HepG2 (cell line): Measurements from ENCODE around the gene WNK2. TPM values are rescaled to one million over a fixed set of nuclear protein-coding genes. Genes with fewer than 3 reads are reported as not detected.

Experiments used
- ATAC-seq: fragments of 200-7000 bp; cut with Tn5 transposase; 3 replicates; pipeline ENCODE4 v1.9.1; 2020; ENCODE audit warnings: mild to moderate bottlenecking, moderate library complexity
- BruUV-seq: library from RNA; stranded (reverse); fragments of 400-500 nt; replicated peaks from 2 replicates; lab custom pipeline; 2021; lab: Mats Ljungman, UMichigan
- CTCF ChIA-PET: fragments of 300-600 bp; formaldehyde crosslinking; extraction: SDS; loops from one replicate; lab custom pipeline; 2021; ENCODE audit warnings: low total read pairs, inconsistent platforms, low intra/inter-chr PET ratio; lab: Yijun Ruan, JAX
- POLR2A ChIA-PET: fragments of 350-600 bp; sonication (Branson Sonifier 250); formaldehyde crosslinking; loops from one replicate; lab custom pipeline; 2020; ENCODE audit warnings: antibody characterized with exemption, inconsistent platforms; lab: Yijun Ruan, JAX
- DNase-seq: peaks from one replicate; pipeline ENCODE4 v3.0.0-alpha.2; 2015; ENCODE audit warnings: low spot score
- FAIRE-seq: peaks from 3 replicates; lab custom pipeline; 2011; peaks lifted over from hg19 to GRCh38; lab: Jason Lieb, UNC
- H2AFZ ChIP-seq: one replicate; pipeline ENCODE4 v1.6.1; 2011; ENCODE audit warnings: low read length, inconsistent platforms
- H3K27ac ChIP-seq: fragments of 300-600 bp; 3 replicates; pipeline ENCODE4 v1.8.0; 2011; ENCODE audit warnings: mixed run types, mild to moderate bottlenecking, mixed read lengths, low read length, inconsistent platforms; ENCODE audit not compliant: insufficient read depth; ENCODE audit errors: extremely low read length
- H3K27me3 ChIP-seq, 2 experiments: fragments of 200-600 bp in 1 of 2; 2 replicates in 1 of 2; 3 replicates in 1 of 2; pipeline versions ENCODE4 v1.6.0 to v1.8.0; 2011; ENCODE audit warnings: low read length in 2 of 2, mild to moderate bottlenecking in 2 of 2, moderate library complexity in 2 of 2, inconsistent platforms in 1 of 2; ENCODE audit not compliant: insufficient read depth in 2 of 2, control insufficient read depth in 1 of 2
- H3K36me3 ChIP-seq, 2 experiments: fragments of 200-600 bp in 1 of 2; replicated peaks in 1 of 2; 2 replicates in 1 of 2; 3 replicates in 1 of 2; pipeline versions ENCODE4 v1.5.1 to v1.8.0; 2011; ENCODE audit warnings: low read length in 2 of 2, inconsistent platforms in 1 of 2; ENCODE audit not compliant: insufficient read depth in 2 of 2, control insufficient read depth in 1 of 2
- H3K4me1 ChIP-seq: 2 replicates; pipeline ENCODE4 v1.5.1; 2012; ENCODE audit warnings: low read length, inconsistent platforms; ENCODE audit not compliant: insufficient read depth
- H3K4me2 ChIP-seq: 2 replicates; pipeline ENCODE4 v1.6.0; 2011; ENCODE audit warnings: low read depth, low read length, inconsistent platforms
- H3K4me3 ChIP-seq, 3 experiments: fragments of 200-600 bp in 1 of 3; sonication (generic), shearing (Covaris generic) in 1 of 3; replicated peaks in 1 of 3; 2 replicates each; pipeline ENCODE4 v1.5.1; 2011 to 2016; ENCODE audit warnings: low read length in 3 of 3, inconsistent platforms in 2 of 3, low read depth in 2 of 3, mild to moderate bottlenecking in 2 of 3, control low read depth in 1 of 3, mixed read lengths in 1 of 3; ENCODE audit not compliant: insufficient read depth in 1 of 3
- H3K79me2 ChIP-seq: one replicate; pipeline ENCODE4 v1.6.1; 2011; ENCODE audit warnings: low read length, inconsistent platforms; ENCODE audit not compliant: insufficient read depth
- H3K9ac ChIP-seq: 2 replicates; pipeline ENCODE4 v1.6.0; 2011; ENCODE audit warnings: mild to moderate bottlenecking, low read depth, low read length, inconsistent platforms; ENCODE audit not compliant: insufficient read depth
- H3K9me3 ChIP-seq: 2 replicates; pipeline ENCODE4 v1.5.1; 2012; ENCODE audit warnings: mild to moderate bottlenecking, low read length
- H4K20me1 ChIP-seq: 2 replicates; pipeline ENCODE4 v1.6.0; 2011; ENCODE audit warnings: inconsistent platforms, mild to moderate bottlenecking, low read length, moderate library complexity; ENCODE audit not compliant: insufficient read depth
- CTCF ChIP-seq: sonication (generic); formaldehyde crosslinking; IDR thresholded peaks from 2 replicates; pipeline ENCODE4 v1.5.0; 2020; ENCODE audit warnings: mild to moderate bottlenecking, missing genetic modification reagents, moderate library complexity
- DDIT3 ChIP-seq: sonication (generic); formaldehyde crosslinking; IDR thresholded peaks from 2 replicates; pipeline ENCODE4 v1.4.0; 2020; ENCODE audit warnings: mild to moderate bottlenecking, missing genetic modification reagents
- HNF4G ChIP-seq, 2 experiments: sonication (generic) in 1 of 2; formaldehyde crosslinking in 1 of 2; IDR thresholded peaks; 2 replicates each; pipeline versions ENCODE4 v1.4.0 to v1.6.1; 2011 to 2020; ENCODE audit warnings: borderline replicate concordance in 2 of 2, low read depth in 2 of 2, mild to moderate bottlenecking in 2 of 2, low read length in 1 of 2, missing genetic modification reagents in 1 of 2, moderate library complexity in 1 of 2
- KMT2B ChIP-seq: IDR thresholded peaks from 2 replicates; pipeline ENCODE4 v1.6.1; 2016; ENCODE audit warnings: missing genetic modification reagents, missing compliant biosample characterization
- TAF15 ChIP-seq: fragments of 200-400 bp; formaldehyde crosslinking; IDR thresholded peaks from one replicate; pipeline ENCODE4 v1.6.1; 2018; ENCODE audit warnings: mild to moderate bottlenecking, low read depth, low read length; ENCODE audit not compliant: poor library complexity, severe bottlenecking
- ZEB1 ChIP-seq: IDR thresholded peaks from 2 replicates; pipeline ENCODE4 v1.6.1; 2012; ENCODE audit warnings: mild to moderate bottlenecking, low read depth, inconsistent platforms; ENCODE audit not compliant: insufficient replicate concordance
- ZMYM4 ChIP-seq: sonication (generic); formaldehyde crosslinking; IDR thresholded peaks from 2 replicates; pipeline ENCODE4 v1.8.1; 2023; ENCODE audit warnings: mild to moderate bottlenecking, missing genetic modification reagents
- ZNF546 ChIP-seq: sonication (generic); formaldehyde crosslinking; conservative IDR thresholded peaks from 2 replicates; pipeline ENCODE4 v1.8.1; 2023; ENCODE audit warnings: mild to moderate bottlenecking, missing genetic modification reagents
- ZNF780A ChIP-seq: sonication (generic); formaldehyde crosslinking; IDR thresholded peaks from 2 replicates; pipeline ENCODE4 v1.8.0; 2022; ENCODE audit warnings: mild to moderate bottlenecking, missing genetic modification reagents, moderate library complexity
- WGBS: methylation state at CpG from one replicate; pipeline ENCODE4 v1.1.6; 2017; ENCODE audit warnings: low lambda C conversion rate; 5-methylcytosine and 5-hydroxymethylcytosine counted together
- in situ Hi-C: cut with HindIII; loops from 2 replicates; pipeline ENCODE4 v1.10.0; 2017; ENCODE audit warnings: low pct_unique_long_range_greater_than_20kb; ENCODE audit not compliant: extremely low pct_ligation_motif_present
- intact Hi-C: fragments of 100-400 bp; cut with micrococcal nuclease; formaldehyde crosslinking; loops from one replicate; pipeline ENCODE4 v1.10.0; 2022; ENCODE audit not compliant: unreplicated experiment
- polyA plus RNA-seq, 8 experiments: library from polyadenylated mRNA; depleted of rRNA in 3 of 8; stranded (reverse) in 7 of 8; unstranded in 1 of 8; fragments of >200 nt; fragmentation: Illumina TruSeq in 4 of 8; extraction: Trizol in 4 of 8; gene quantifications; 2 replicates each; pipeline versions ENCODE4 v1.2.1 to v1.2.3, GENCODE V29; 2011 to 2016; ENCODE audit warnings: low read depth in 4 of 8, missing spikeins in 1 of 8, mixed read lengths in 1 of 8; ENCODE audit not compliant: insufficient read depth in 1 of 8
- total RNA-seq, 5 experiments: library from RNA; depleted of rRNA; stranded (reverse); fragments of >200 nt; fragmentation: Illumina TruSeq; extraction: Trizol; gene quantifications; 2 replicates each; pipeline ENCODE4 v1.2.3, GENCODE V29; 2016; ENCODE audit warnings: low read depth in 1 of 5

WNK2 gene
- total and polyA plus RNA-seq, 2 of the 13 experiments (the other 11 are each of a cell fraction or from before 2014, with no cell fraction given), result 10.5 to 12.0 TPM

- H3K4me3 ChIP-seq, result no peak overlapping the region
- H3K27ac ChIP-seq, result no peak overlapping the region
- no peak overlapping the region for H2AFZ ChIP-seq
- no peaks in the 10 kb centered on the region for H3K27me3 ChIP-seq
- in situ Hi-C loops (no loop called here), intact Hi-C loops (no loop called here)
- DNase-seq (no peak), ATAC-seq (no peak), FAIRE-seq (no peak)
- ChIA-PET POLR2A (no interaction called here), CTCF (no interaction called here)
- H4K20me1 ChIP-seq, result peaks cover 5% of the 10 kb centered on the region; the same call in 1 of the 2 replicates
- TF ChIP-seq CTCF (CRISPR knock-in tag) (no peak), KMT2B (CRISPR knock-in tag) (no peak), TAF15 (no peak), ZMYM4 (CRISPR knock-in tag) (no peak), ZEB1 (no peak), ZNF780A (CRISPR knock-in tag) (no peak), ZNF546 (CRISPR knock-in tag) (no peak), DDIT3 (CRISPR knock-in tag) (no peak), HNF4G (IDR thresholded peaks at IDR 0.05; ENCODE audit: borderline replicate concordance, low read depth, low read length) (no peak), HNF4G (CRISPR knock-in tag; IDR thresholded peaks at IDR 0.05; ENCODE audit: borderline replicate concordance, low read depth) (no peak)
- no TSS peak for BruUV-seq
- peaks cover 1% of the 10 kb centered on the region for H3K4me1 ChIP-seq
- H3K36me3 ChIP-seq, result peaks cover 17 to 48% of the 10 kb centered on the region in 2 experiments
- H3K4me2 ChIP-seq, result no peak overlapping the region
- H3K79me2 ChIP-seq, result peaks cover 26% of the 10 kb centered on the region
- WGBS, result 67% methylated on average over 1 of the region's 6 CpGs
- no peak overlapping the region for H3K9ac ChIP-seq
- H3K9me3 ChIP-seq, result no peaks in the 10 kb centered on the region
Measured at GRCh38 chr9:93230185-93230584, 46.2 kb downstream of the WNK2 start.
